Measurements from ENCODE around the gene PFN2. TPM values are rescaled to one million over a fixed set of nuclear protein-coding genes. Genes with fewer than 3 reads are reported as not detected.

PFN2 gene
- total RNA-seq, result 10 to 100 TPM; 56.7 to 78.3 (median 66.1) TPM
- polyA plus RNA-seq, result 10 to 100 TPM; 35.5 to 52.4 TPM
- long read RNA-seq, donor 1, transcript PFN2-203 (3 exons, 1,780 nt), result minor isoform, 15 of 83 reads
- long read RNA-seq, donor 1, transcript PFN2-201 (3 exons, 2,261 nt), result major isoform, 54 of 83 reads
- long read RNA-seq, donor 1, partial matches to known transcripts, result 3 of 83 reads
- long read RNA-seq, donor 1, other reads (novel, unspliced or antisense), result 11 of 83 reads
- long read RNA-seq, donor 2, transcript PFN2-203 (3 exons, 1,780 nt), result minor isoform, 15 of 78 reads
- long read RNA-seq, donor 2, transcript PFN2-201 (3 exons, 2,261 nt), result major isoform, 57 of 78 reads
- long read RNA-seq, donor 2, partial matches to known transcripts, result 1 of 78 reads
- long read RNA-seq, donor 2, other reads (novel, unspliced or antisense), result 4 of 78 reads
- long read RNA-seq, donor 3, transcript PFN2-203 (3 exons, 1,780 nt), result minor isoform, 28 of 199 reads
- long read RNA-seq, donor 3, transcript PFN2-201 (3 exons, 2,261 nt), result major isoform, 152 of 199 reads
- long read RNA-seq, donor 3, partial matches to known transcripts, result 8 of 199 reads
- long read RNA-seq, donor 3, other reads (novel, unspliced or antisense), result 7 of 199 reads

- WGBS, 2 donors, result 0 to 1% methylated on average over 78 to 102 of the region's 102 CpGs
- Histone ChIP-seq H3K4me1 (peaks cover 0 to 42% (median 35%) of the 10 kb centered on the region in 9 donors), H3K27me3 (peaks cover 0 to 60% (median 0%) of the 10 kb centered on the region in 7 donors), H3K9me3 (no peaks in the 10 kb centered on the region), H3K36me3 (peaks cover 0 to 14% (median 0%) of the 10 kb centered on the region in 9 donors), H3K27ac (peak within 1 kb of the TSS; percentile 64 to 96 (median 92)), H3K4me3 (peak within 1 kb of the TSS; percentile 77 to 98 (median 84))
- ATAC-seq (peak; percentile 59 to 89 (median 80)), DNase-seq (peak; percentile 58 to 78)
- no peak for TF ChIP-seq CTCF (IDR thresholded peaks at IDR 0.05)
- intact Hi-C loops (cut with DNase I), result loop anchor here in 2 of 10 donors (5.0 kb wide), 2 partner anchors 106 to 111 kb away; no protein-coding TSS in a partner anchor
Observed at GRCh38 chr3:149970716-149971402, at the start of gene PFN2. Gene PFN2 (minus strand): TSS chr3:149970895. CDS start chr3:149970856, 39 bp downstream.

- H3K4me1 ChIP-seq, result no peaks in the 10 kb centered on the region
- no peak overlapping the region for H3K27ac ChIP-seq
- TF ChIP-seq CTCF (IDR thresholded peaks at IDR 0.05), result no peak
- no peaks in the 10 kb centered on the region for H3K9me3 ChIP-seq
- H3K27me3 ChIP-seq, result no peaks in the 10 kb centered on the region
- H3K36me3 ChIP-seq, result no peaks in the 10 kb centered on the region
- no peak overlapping the region for H3K4me3 ChIP-seq
- 82 to 89% methylated on average over 2 of the region's 2 CpGs for WGBS, 2 donors
- no peak for DNase-seq
- intact Hi-C loops (cut with DNase I), result no loop called here
- ATAC-seq, result no peak
Observed at GRCh38 chr3:150015901-150016300, 45.2 kb upstream of the PFN2 start.

- Histone ChIP-seq H3K27ac (no peak overlapping the region), H3K4me1 (no peaks in the 10 kb centered on the region), H3K36me3 (no peaks in the 10 kb centered on the region), H3K27me3 (no peaks in the 10 kb centered on the region), H3K4me3 (no peak overlapping the region), H3K9me3 (no peaks in the 10 kb centered on the region)
- intact Hi-C loops (cut with DNase I), result no loop called here
- ATAC-seq, result no peak
- TF ChIP-seq CTCF (IDR thresholded peaks at IDR 0.05), result no peak
- DNase-seq, result no peak
Observed at GRCh38 chr3:150014782-150015181, 44.1 kb upstream of the PFN2 start.

- TF ChIP-seq CTCF (IDR thresholded peaks at IDR 0.05), result no peak
- no peaks in the 10 kb centered on the region for H3K4me1 ChIP-seq
- 95 to 97% methylated on average over 2 of the region's 2 CpGs for WGBS, 2 donors
- no peaks in the 10 kb centered on the region for H3K9me3 ChIP-seq
- no peak overlapping the region for H3K4me3 ChIP-seq
- no peaks in the 10 kb centered on the region for H3K36me3 ChIP-seq
- H3K27me3 ChIP-seq, result no peaks in the 10 kb centered on the region
- H3K27ac ChIP-seq, result no peak overlapping the region
- DNase-seq, result no peak
- no peak for ATAC-seq
- intact Hi-C loops (cut with DNase I), result no loop called here
Observed at GRCh38 chr3:150013801-150014200, 43.1 kb upstream of the PFN2 start.
